ENCODE data around the gene DOK4.

The DOK4 gene

DNA sequence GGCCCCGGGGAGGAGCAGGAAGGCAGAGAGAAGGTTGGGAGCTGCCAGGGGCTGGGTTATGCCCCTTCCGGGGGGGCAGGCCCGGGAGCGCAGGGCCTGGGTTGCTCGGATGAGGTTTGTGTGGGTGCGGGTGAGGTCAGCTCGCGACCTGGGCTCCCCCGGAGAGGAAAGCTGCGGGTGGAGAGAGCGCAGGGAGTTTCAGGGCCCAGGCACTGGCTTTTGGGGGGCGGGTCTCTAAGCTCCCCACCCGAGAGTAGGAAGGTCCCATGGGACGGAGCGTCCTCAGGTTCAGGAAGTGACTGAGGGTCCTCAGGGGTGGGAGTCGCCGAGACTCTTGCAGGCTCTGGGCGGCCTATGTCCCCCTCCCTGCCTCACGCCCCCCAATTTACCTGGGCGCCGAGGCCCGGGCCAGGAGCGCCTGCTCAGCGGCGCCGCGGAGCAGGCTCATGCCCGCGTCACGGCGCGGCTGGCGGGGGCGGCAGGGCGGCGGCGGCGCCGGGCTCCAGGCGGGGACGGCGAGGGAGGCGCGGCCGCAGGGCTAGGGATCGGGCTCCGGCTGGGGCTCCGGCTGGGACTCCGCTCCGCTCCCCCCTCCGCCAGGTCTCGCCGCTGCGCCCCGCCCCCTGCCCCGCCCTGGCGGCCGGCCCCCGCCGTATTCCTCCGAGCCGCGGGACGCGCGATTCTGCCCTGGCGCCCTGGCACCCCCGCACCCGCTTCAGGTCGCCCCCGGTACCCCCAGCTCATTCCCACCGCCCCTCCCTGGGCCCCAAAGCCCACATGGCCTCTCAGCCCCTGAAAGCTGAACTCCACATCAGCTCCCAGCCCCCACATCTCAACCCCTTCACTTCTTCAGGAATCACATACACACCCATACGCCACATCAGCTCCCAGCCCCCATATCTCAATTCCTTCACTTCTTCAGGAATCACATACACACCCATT is at the start of gene DOK4:
DOK4 (minus strand) TSS at position 578 of the 942 bp plus-strand sequence. CDS start 6,986 bp downstream, outside the sequence.
- peak; percentile 58 for DNase-seq (ENCODE audit: low read depth)

DNA sequence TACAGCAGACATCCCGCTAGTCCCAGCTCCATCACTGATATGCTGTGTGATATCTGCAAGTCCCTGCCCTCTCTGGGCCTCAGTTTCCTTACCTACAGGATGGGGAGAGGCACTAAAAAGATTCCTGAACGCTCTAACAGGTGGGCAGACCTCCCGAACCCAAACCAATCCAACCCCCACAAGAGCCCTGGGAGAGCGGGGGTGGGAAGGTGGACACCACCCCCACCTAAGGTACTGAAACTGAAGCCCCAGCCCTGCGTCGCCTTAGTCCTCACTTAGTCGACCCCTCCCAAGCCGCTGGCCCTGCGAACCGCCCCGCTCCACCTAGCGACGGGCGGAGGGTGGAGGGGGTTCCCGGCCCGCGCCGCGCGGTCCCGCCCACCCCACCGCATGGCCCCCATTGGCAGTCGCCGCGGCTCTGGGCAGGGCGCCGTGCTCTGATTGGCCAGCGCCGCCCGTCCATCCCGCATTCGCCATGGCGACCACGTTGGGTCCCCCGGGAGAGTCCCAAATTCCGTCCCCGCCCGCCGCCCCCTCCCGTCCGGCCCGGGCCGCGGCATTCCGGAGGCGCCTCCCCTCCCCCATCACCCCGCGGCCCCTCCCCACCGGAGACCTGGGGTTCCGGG is 49.5 kb upstream of the DOK4 start:
- peak; percentile 82 for DNase-seq (ENCODE audit: low read depth)

DNA sequence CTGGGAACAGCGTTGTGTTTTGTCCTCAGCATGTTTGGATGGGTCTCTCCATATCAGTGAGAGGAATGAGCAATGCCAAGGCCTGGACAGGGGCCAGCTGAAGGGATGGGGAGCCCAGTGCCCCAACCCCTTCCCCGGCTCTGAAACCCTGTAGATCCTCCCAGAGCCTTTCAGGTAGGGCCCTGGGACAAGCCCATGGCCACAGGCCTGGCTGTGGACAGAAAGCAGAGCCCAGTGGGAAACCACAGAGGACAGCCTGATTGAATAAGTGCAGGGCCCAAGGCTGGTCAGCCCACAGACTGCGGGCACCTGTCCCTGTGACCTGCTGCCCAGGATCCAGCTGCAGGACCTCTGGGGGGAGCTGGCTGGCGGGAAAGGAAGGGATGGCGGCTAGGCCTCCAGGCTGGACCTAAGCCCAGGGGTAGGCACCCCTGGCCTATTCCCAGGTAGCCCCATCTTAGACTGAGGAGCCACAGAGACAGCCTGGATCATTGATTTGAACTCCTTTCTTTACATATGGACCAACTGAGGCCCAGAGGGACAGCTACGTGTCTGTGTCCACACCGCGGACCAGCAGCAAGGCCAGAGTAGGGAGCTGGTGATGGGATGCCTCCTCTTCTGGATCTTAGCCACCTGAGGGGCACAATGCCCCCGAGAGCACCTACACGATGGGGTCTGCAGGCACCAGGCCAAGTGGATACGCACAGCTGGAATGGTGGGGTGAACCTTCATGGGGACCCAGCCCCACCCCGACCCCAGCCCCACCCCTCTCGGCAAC is 48.8 kb upstream of the DOK4 start:
- no peak for DNase-seq (ENCODE audit: low read depth)

GRCh38 chr16:57534337-57534880 is 48.1 kb upstream of the DOK4 start:
- DNase-seq (ENCODE audit: low read depth), result no peak

- no peak for DNase-seq (ENCODE audit: low read depth)
These were observed 47.4 kb upstream of the DOK4 start for GRCh38 chr16:57533431-57534336.

DNA sequence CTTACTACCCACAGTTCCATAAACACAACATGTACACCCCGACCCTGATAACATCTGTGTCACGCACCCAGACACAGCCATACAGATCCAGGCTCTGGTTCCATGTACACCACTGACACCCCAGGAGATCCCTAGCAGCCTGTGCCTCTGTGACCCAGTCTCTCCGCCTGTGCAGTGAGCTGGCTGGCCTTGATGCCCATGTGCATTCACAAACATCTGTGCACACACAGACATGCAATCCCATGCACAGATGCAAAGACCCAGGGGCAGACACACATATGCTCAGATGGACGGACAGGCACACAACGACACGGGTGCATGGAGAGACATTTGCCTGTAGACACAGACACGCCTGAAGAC is 46.0 kb upstream of the DOK4 start:
- DNase-seq (ENCODE audit: low read depth), result no peak

DNA sequence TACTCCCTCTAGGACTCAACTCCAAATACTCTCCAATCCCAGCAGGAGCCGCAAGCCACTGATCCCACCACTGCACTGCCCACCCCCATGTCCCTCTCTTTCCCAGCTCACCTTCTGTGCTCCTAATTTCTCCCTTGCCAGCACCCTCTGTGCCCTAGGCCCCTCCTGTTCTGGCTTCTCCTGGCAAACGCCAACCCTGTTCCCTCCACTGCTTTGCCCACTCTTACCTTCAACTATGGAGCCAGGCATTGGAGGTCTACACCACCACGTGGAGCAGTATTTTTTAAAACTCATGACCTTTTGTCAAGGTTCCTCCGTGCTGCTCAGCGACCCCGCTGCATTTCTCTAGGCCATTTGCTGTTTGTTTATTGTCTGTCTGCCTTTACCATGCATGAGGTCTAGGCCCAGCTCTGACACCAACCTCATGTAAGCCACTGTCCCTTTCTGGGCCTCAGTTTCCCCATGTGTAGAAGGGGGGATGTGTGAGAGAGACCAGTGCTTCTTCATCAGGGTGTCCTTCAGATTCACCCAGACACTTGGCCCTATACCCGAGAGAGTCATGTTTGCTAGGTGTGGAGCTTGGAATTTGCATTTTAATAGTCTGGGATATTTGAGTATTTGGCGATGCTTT is 45.5 kb upstream of the DOK4 start:
- DNase-seq (ENCODE audit: low read depth), result no peak

DNA sequence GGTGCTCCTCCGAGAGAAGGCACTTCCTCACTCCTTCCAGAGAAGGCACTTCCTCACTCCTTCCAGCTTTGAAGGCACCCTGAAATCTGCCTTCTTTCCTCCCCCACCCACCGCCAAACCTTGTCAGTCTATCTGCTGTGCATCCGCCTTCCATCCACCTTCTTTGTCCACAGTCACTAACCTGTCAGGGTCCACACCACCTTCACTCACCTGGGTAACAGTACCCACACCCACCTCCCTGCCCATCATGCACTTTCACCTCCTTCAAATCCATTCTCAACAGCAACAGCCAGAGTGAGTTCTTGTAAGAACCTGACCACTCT is 44.9 kb upstream of the DOK4 start:
- no peak for DNase-seq (ENCODE audit: low read depth)

- DNase-seq (ENCODE audit: low read depth), result no peak
These were observed 44.4 kb upstream of the DOK4 start for GRCh38 chr16:57530522-57531252.

DNA sequence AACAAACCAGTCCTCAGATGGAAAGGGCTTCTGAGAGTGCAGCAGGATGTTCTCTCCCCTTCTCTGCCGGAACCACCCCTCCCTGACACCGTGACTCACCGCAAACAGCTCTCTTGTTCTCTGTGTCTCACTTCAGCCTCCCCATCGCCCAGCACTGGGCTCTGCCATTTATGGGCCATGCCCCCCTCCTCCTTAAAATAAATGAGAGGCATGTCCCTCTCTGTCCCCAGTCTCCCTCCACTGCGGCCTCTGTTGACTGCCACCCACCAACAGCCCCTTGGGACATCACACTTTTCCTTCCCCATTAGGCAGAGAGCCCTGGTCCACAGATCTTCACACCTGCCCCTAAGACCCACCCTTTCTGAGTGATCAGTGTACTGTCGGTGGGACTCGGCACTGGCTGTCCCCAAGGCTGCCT is 43.8 kb upstream of the DOK4 start:
- peak; percentile 58 for DNase-seq (ENCODE audit: low read depth)

- no peak for DNase-seq (ENCODE audit: low read depth)
These were observed 43.3 kb upstream of the DOK4 start for GRCh38 chr16:57529391-57530103.

DNA sequence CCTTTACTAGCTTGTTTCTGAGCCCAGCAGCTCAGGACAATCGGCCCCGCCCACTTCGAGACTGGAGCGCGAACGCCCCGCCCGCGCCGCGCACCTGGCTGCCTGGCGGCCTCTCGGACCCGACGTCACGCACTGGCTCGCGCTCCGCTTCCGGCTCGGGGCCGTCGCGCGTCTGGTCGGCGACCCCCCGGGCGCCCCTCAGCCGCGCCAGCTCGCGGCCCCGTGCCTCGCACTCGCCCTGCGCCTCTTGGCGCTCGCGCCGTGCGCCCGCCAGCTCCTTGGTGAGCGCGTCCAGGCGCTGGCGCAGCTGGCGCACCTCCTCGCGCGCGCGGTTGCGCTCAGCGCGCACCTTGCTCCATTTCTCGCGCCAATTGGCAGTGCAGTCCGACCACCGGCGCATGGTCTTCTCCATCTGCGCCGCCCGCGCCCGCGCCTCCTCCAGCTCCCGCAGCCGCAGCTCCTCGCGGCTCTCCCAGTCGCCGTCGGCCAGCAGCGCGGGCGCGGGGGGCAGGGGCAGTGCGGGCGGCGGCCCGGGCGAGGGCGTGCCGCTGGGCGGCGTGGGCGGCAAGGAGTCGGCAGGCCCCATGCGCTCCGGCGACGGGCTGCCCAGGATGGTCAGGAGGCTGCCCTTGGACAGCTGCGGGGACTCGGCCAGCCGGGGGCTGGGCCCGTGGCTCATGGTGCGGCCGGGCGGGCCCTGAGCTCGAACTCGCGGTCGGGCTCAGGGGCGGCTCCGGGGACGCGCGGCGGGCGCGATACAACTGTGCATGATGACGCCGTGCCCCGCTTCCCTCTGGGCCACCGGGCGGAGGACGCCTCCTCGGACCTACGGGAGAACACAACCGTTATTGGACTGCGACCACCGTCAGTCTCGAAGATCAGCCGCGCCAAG is 42.5 kb upstream of the DOK4 start:
- DNase-seq (ENCODE audit: low read depth), result no peak

DNA sequence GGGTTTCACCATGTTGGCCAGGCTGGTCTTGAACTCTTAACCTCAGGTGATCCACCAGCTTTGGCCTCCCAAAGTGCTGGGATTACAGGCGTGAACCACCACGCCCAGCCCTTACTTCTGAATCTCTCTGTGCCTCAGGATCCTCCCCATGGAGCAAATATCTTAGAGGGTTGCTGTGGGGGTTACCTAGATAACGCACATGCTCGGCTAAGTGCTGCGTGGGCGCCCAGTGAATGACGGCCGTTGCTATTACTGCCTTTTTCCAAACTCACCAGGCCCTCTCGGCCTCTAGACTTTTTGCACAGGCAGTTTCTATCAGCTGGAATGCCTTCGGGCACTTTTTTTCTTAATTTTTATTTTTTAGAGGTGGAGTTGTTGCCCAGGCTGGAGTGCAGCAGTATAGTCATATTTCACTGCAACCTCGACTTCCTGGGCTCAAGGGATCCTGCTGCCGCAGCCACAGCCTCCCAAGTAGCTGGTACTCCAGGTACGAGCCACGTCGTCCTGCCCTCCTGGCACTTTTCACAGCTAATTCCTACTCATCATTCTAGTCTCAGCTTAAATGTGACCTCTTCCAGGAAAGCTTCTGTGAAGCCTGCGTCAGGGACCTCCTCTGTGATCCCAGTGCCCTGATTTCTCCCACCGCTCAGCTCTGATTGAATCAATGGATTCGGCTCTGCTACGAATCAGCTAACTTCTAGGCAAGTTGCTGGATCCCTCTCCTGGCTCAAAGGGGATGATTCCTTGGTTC is 41.5 kb upstream of the DOK4 start:
- DNase-seq (ENCODE audit: low read depth), result no peak

- no peak for DNase-seq (ENCODE audit: low read depth)
These were observed 40.7 kb upstream of the DOK4 start for GRCh38 chr16:57527027-57527426.

GRCh38 chr16:57526498-57526897 is 40.2 kb upstream of the DOK4 start:
- no peak for DNase-seq (ENCODE audit: low read depth)

DNA sequence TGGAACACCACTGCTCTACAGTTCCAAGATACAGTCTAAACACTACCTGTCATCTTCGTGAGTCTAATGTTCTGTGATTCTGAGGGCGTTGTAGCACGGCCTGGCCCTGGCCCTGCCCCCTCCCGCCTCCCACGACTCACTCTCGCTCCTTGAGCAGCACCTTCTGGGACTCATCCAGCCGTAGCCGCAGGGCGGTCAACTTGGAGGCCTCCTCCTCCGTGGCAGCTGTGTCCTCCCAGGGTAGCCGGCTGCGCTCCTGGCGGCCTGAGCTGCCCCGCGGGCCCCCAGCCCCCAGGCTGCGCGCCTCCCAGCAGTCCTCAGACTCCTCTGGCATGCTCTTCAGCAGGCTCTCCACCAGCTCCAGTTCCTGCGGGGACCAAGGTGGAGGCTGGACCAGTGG is 39.5 kb upstream of the DOK4 start:
- no peak for DNase-seq (ENCODE audit: low read depth)

GRCh38 chr16:57522960-57523359 is 36.7 kb upstream of the DOK4 start:
- DNase-seq (ENCODE audit: low read depth), result no peak

All from stimulated activated CD8-positive, alpha-beta memory T cell treated with anti-CD3 and anti-CD28 coated beads, Interleukin-15, amount 100 ng/mL, for 1 hour (primary cell).